COLO668 (cell line): ENCODE measurements around the gene VWA5B1.
"Not testable (repeated sequence)": the region's sequence is repeated elsewhere in the genome, so short reads cannot be mapped to it uniquely, and the experiment has no call there.

Source experiments
- DNase-seq: peaks from one replicate; lab custom pipeline; 2025; ENCODE audit not compliant: unreplicated experiment; lab: John Stamatoyannopoulos, UW

VWA5B1 gene, protein sequence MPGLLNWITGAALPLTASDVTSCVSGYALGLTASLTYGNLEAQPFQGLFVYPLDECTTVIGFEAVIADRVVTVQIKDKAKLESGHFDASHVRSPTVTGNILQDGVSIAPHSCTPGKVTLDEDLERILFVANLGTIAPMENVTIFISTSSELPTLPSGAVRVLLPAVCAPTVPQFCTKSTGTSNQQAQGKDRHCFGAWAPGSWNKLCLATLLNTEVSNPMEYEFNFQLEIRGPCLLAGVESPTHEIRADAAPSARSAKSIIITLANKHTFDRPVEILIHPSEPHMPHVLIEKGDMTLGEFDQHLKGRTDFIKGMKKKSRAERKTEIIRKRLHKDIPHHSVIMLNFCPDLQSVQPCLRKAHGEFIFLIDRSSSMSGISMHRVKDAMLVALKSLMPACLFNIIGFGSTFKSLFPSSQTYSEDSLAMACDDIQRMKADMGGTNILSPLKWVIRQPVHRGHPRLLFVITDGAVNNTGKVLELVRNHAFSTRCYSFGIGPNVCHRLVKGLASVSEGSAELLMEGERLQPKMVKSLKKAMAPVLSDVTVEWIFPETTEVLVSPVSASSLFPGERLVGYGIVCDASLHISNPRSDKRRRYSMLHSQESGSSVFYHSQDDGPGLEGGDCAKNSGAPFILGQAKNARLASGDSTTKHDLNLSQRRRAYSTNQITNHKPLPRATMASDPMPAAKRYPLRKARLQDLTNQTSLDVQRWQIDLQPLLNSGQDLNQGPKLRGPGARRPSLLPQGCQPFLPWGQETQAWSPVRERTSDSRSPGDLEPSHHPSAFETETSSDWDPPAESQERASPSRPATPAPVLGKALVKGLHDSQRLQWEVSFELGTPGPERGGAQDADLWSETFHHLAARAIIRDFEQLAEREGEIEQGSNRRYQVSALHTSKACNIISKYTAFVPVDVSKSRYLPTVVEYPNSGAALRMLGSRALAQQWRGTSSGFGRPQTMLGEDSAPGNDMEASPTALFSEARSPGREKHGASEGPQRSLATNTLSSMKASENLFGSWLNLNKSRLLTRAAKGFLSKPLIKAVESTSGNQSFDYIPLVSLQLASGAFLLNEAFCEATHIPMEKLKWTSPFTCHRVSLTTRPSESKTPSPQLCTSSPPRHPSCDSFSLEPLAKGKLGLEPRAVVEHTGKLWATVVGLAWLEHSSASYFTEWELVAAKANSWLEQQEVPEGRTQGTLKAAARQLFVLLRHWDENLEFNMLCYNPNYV

DNA sequence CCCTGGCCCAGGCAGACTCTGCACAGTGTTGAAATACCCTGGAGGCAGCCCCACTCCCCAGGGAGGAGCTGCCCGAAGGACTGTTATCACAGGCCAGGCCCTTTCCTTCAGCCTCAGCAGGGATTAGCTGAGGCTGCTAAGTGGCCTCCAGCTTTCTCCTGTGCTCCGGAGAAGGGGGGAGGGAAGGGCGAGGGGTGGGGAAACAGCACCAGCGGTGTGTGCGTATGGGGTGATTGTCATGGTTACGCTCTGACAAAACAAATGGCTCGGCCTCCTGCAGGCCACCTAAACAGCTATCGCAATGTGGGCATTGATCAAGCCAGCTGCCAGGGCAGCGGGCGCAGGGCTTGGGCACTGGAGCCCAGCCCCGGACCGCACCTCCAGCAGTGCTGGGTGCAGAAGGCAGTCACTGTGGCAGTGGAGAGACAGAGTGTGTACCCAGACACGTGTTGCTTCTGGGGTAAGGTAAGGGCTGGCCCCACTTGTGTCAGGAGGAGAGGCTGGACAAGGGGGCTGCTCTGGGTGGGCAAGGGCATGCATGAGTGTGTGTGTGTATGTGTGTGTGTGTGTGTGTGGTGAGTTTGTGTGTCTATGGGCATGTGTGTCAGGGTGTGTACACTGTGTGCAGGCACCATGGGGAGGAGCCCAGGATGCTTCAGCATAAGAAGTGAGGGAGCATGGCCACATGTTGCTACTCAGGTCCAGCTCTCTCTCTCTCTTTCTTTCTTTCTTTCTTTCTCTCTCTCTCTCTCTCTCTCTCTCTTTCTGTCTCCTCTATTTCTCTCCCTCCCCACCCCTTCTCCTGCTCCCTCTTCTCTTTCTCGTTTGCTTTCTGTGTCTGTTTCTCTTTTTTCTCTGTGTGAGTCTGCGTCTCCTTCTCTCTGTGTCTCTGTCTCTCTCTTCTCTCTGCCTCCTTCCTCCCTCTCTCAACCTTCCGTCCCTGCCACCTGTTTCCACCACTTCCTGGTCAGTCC lies at the start of gene VWA5B1:
TSS of gene VWA5B1 (plus strand) at position 252 of the 974 bp plus-strand sequence. CDS start 19,727 bp downstream, outside the sequence.
- DNase-seq: no peak

DNA sequence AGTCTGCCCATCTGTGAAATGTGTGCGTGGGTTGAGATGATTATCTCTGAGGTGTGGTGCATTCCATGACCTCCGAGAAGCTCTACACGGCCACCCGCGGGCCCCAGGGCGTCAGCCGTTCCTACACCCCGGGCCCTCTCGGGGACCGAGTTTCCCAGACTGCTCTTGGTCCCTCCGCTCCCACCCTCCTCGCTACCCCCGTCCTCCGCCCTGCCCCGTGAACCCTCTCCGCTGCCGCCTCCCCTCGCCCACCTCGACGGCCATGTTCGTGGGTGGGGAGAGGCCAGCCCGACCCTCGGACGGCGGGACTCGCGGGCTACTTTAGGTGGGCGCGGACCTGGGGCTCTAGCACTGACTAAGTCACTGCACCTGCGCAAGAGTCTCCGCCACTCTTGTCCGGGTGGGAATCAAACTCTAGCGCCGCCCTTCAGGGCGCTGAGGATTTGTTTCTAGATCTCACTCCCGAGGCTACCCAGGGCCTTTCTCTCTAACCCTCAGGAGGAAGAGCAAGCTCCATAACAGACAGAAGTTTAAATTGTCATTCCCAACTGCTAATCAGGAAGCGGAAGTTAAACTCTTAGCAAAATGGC lies 47.7 kb upstream of the VWA5B1 start:
- no peak for DNase-seq

DNA sequence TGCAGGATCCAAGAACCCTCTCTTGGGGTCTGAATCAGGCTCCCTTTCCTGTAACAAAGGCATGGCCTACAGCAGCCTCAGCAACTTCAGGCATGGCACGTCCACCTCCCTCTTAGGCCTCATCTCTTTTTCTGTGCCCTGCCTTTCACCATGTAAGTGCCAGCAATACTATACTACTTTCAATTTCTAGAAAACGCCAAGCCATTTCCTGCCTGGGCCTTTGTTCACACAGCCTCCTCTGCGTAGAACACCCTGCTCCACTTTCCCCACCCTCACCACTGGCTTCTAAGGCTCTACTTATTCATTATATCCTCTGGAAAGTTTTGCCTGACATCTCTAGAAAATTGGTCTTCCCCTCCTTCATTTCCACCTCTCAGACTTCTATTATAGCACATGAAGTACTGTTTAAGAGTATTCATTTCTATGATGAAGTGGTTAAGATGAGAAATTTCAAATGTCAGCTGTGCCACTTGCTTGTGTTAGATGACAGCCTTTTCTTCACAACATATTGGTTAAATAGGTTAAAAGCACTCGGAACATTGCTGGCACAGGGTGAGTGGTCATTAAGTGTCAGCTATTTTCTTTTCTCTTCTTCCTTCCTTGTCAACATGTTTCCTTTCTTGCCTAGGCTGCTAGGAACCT lies 41.6 kb upstream of the VWA5B1 start:
- no peak for DNase-seq

DNA sequence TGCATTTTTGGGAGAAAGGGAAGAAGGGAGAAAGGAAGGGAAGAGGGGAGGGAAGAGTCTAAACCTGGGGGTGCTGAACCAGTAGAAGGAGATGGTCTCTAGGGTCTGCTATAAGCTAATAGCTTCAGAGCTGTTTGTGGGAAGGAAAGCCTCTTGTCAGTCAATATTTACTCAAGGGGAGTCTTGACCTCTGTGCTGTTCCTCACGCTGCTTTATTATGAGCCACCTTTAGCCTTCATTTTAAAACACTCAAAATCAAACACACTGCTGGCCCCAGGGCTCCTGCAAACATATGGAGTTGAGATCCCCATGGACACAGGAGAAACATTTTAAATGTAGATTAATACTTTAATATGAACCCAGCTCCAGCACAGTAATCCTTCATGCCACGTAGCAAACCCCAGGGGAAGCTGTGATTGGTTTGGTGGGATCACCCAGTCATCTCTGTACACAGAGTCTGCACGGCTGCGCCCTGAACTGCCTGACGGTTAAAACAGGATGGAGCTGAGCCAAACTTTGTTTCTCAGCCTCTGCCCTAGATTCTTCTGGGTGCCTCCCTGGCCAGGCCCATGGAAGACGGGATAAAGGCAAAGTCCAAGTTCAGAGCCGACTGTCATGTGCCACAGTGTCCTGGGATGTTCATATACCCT lies 40.2 kb upstream of the VWA5B1 start:
- no peak for DNase-seq

DNA sequence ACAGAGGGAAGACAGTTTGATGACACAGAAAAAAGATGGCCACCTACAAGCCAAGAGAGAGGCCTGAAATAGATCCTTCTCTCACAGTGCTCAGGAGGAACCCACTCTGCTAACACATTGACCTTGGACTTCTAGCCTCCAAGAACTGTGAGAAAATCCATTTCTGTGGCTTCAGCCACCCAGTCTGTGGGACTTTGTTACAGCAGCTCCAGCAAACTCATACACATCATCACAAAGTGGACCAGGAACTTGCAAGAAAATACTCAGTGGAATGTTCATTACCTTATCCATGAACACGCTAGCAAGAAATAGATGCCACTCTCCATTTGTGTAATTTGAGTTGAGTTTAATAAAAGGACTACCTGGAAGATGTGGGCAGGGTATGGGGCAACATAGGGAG lies 38.1 kb upstream of the VWA5B1 start:
- DNase-seq: no peak

DNA sequence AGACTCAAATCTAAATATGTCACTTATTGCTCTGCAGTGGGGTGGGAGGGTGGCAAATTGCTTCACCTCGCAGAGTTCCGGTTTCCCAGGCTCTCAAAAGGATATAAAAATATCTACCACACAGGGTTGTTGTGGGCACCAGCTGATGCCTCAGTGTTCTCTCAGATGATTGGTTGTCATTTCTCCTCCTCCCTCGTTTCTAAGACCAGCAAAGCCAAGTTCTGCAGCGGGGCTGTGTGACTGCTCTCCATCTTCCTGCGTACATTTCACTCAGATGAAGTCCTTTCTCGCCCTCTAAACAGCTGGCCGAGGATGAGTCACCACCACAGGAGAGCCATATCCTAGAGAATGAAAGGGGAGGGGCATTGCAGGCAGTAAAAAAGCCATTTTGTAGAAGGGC lies 35.0 kb upstream of the VWA5B1 start:
- peak; percentile 46 for DNase-seq

DNA sequence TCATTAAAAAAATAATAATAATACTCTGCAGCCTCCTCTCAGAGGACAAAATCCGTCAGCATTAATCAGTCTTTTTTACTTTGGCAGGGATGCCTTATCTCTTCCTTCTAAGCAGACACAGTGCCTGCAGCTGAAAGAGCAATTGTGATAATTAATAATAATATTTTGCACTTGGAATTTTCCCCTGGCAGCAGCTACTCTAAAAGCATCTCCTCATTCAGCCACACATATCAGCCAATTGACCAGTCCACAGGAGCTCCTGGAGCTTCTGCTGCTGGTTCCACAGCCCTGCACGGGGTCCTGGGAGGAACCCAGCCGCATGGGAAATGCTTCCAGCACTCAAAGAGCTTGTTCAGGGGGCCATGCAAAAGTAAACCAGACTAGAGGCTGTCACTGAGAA lies 31.0 kb upstream of the VWA5B1 start:
- no peak for DNase-seq

DNA sequence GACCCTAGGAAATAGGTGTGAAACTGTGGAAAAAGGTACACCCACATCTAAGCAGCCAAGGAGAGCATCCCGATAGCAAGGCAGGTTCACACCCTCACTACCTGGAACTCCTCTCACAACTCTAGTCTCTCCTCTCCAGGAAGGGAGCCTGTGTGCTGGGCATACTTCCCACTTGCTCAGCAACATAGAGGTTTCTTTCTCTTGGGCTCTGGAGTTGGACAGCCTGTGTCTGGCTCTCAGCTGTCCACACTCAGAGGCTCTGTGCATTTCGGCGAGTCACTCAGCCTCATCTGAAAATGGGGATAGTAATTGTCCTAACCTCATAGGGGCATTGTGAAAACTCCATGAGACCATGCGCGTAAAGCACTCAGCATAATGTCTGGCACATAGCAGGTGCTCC lies 29.6 kb upstream of the VWA5B1 start:
- DNase-seq: no peak

DNA sequence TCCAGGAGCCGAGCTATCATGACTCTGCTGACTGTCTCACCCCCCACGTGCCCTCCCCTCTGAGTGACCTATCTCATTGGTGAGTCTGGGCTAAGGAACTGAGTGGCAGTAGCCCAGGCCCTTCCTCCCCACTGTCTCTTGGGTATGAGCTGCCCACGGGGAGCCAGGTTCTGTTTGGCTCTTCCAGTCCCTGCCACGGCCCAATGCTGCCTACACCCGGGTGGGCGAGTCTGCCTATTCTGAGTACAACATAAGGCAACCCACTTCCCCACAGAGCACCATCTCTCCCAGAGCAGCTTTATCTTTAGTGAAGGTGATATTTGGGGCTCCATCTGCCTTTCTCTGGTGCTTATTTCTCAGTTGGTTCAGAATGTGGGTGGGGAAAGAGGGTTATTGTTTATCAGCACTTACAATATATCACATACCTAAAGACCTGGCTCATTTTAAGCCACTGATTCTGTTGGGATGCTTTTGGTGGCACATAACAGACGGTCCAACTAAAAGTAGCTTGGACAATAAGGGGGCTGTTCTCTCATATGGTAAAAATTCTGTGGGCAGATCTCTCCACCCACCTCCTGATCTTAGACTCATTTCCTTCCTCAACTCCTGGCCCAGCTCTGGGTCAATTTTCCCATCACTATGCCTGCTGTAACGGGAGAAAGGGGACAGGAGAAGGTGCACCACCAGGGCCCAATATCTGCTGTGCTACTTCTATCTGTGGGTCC lies 27.7 kb upstream of the VWA5B1 start:
- DNase-seq: no peak

DNA sequence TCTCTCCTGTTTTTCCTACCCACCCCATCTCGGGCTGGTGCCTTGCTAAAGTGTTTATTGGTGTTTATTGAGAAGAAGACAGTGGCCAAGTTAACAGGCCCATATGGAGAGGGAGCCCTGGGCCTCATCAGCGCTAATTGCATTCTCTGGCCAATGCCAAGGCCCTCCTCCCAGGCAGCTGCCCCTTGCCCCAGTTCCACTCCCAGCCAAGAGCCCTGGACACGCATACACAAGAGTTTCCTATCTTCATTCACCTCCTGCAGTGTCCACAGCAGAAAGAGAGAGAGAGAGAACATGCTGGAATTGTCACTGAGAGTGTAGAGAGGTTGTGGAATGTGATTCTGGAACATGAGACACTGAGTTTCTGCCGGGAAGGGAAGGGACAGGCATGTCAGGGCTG lies 25.4 kb upstream of the VWA5B1 start:
- DNase-seq: no peak

DNA sequence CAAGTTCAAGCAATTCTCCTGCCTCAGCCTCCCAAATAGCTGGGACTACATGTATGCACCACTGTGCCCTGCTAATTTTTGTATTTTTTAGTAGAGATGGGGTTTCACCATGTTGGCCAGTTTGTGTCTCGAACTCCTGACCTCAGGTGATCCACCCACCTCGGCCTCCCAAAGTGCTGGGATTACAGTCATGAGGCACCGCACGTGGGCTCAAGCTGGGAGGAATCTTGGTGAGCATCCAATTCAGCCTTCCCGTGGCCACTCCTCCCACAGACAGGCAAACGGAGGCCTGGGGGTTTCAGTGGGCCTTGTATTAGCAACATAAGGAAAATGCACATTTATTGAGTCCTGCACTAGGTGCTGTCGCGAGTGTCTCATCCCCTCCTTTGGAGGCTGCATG lies 24.5 kb upstream of the VWA5B1 start:
- DNase-seq: no peak

DNA sequence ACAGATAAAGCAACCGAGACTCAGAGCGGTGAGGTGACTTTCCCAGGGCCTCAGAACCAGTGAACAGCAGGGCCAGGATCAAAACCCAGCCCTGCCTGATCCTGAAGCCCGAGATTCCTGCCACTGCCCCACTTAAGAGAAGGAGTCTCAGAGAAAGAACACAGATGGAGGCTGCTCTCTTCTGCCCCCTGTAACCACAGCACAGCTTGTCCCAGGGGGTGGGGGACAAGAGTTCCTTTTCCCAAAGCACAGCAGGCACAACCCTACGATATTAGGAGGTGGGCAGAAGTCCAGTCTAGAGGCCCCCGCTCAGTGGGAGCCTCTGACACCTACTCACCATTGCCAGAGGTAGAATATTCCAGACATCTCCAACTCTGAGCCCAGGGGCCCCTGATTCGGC lies 24.0 kb upstream of the VWA5B1 start:
- DNase-seq: no peak

DNA sequence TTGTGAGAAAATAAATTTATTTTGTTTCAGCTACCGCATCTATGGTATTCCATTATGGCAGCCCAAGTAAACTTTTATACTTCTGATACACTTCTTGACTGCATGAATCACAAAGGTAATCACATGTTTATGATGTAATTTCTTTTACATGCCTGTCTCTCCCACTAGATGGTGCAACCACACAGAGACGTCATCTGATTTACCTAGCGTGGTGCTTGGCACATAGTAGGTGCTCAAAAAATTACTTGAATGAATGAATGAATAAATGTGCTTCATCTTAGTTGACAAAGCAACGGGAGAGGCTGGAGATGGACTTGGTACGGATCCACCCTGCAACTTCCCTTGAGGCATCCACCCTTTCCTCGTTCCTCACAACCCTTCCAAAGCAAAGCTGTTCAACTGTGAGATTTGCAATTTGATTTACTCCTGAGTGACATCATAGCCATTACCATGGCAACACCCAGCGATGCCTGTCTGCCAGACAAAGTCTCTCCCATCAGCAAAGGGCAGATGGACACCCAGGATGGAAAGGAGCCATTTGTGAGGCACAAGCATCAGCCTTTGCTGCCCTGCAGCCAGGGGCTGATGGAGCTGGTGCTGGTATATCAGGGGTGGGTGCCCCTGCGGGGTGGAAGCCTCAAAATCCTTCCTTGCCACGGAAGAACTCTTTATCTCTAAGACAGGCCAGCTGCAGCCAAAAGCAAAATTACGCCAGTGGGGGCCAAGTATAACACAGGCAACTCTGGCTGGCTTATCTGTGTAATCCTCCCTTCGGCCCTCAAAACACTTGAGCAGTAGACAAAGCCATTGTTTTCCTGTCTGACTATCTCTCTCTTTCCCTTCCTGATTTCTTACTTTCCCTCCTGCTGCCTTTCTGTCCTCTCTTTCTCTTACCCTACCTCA lies 18.9 kb upstream of the VWA5B1 start:
- DNase-seq: no peak

DNA sequence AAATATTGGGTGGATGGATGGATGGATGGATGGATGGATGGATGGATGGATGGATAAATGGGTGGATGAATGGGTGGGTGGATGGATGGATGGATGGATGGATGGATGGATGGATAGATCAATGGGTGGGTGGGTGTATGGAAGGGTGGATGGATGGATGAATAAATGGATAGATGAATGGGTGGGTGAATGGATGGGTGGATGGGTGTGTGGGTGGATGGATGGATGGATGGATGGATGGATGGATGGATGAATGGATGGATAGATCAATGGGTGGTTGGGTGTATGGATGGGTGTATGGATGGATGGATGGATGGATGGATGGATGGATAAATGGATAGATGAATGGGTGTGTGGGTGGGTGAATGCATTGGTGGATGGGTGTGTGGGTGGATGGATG lies 17.0 kb upstream of the VWA5B1 start:
- not testable (repeated sequence) for DNase-seq

DNA sequence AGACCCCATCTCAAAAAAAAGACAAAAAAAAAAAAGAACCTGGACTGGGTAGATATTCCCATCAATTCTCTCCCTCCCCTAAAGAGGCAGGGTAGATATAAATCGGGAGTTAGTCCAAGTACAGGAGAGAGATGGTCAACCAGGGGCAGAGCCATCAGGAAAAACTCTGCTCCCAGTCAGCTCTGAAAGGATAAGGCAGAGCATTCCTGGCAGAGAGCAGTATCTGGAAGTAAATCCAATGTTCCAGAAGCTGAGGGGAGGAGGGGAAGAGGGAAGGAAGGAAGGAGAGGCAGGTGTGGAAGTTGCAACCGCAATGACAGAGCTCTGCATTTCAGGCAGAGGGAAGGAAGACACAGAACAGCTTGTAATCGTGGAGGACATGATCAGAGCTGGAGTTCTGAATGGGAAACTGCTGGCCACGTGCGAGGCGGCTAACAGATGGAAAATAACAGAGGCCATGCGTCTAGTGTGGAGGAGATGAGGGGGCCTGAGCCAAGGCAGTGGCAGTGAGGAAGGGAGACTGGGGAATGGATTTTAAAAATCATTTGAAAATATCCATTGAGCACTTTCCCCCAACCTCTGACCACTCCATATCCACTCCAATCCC lies 15.3 kb upstream of the VWA5B1 start:
- DNase-seq: no peak

DNA sequence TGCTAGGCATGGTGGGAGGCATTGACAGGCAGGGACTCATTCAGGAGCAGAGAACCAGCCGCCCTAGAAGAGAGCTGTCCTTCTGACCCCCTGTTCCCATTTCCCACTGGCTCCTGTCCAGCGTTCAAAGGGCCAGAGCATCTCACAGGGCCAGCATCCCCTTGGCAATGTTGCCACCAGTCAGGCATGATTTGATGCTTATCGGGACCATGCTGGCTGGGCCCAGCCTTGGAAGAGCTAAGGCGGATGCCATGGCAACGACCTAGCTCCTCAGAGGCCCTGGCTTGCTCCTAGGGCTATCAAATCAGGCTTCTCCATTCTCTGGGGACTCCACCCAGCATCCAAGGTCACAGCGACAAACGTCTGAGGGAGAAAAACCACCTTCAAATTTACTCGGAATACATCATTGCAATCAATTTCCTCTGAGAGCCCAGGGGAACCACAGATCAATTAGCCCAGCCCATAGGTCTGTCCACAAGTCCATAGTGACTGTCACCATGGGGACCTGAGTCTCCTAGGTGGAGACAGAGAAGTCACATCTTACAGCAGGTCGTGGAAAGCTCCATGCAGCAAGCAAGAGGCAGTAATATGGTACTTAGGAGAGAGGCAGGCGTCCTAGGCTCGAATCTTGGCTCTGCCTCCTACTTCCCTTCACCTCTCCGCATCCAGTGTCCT lies 14.1 kb upstream of the VWA5B1 start:
- no peak for DNase-seq
